PC-3 (cell line): ENCODE measurements around the gene PCDH19. TPM values are rescaled to one million over a fixed set of nuclear protein-coding genes. Genes with fewer than 3 reads are reported as not detected.

ENCODE experiments used
- ATAC-seq: fragments of 200-7000 bp; cut with Tn5 transposase; 2 replicates; pipeline ENCODE4 v1.9.1; 2020; ENCODE audit warnings: mild to moderate bottlenecking, moderate library complexity
- BruUV-seq: library from RNA; stranded (reverse); fragments of 400-500 nt; replicated peaks from 2 replicates; lab custom pipeline; 2021; lab: Mats Ljungman, UMichigan
- CTCF ChIA-PET: fragments of 300-600 bp; sonication (Branson Sonifier 250); formaldehyde crosslinking; loops from one replicate; lab custom pipeline; 2022; ENCODE audit warnings: antibody characterized with exemption; lab: Charles Lee
- POLR2A ChIA-PET: fragments of 300-600 bp; sonication (Branson Sonifier 250); formaldehyde crosslinking; loops from one replicate; lab custom pipeline; 2022; ENCODE audit warnings: antibody characterized with exemption; ENCODE audit not compliant: unreplicated experiment; lab: Charles Lee
- DNase-seq: peaks from one replicate; pipeline ENCODE4 v3.0.0-alpha.2; 2015
- H2AFZ ChIP-seq: fragments of 300-600 bp; sonication (generic); 2 replicates; pipeline ENCODE4 v1.6.0; 2016; ENCODE audit warnings: antibody characterized with exemption, low read length
- H3F3A ChIP-seq: fragments of 300-600 bp; sonication (generic); one replicate; pipeline ENCODE4 v1.6.0; 2017; ENCODE audit warnings: antibody characterized with exemption, low read length, control low read depth, mild to moderate bottlenecking; ENCODE audit not compliant: unreplicated experiment
- H3K27ac ChIP-seq: fragments of 300-600 bp; sonication (generic); 2 replicates; pipeline ENCODE4 v1.5.1; 2016; ENCODE audit warnings: mild to moderate bottlenecking, low read length
- H3K27me3 ChIP-seq: fragments of 300-600 bp; sonication (generic); 2 replicates; pipeline ENCODE4 v1.6.1; 2016; ENCODE audit warnings: low read length, mixed read lengths
- H3K36me3 ChIP-seq: fragments of 300-600 bp; sonication (generic); 2 replicates; pipeline ENCODE4 v1.6.1; 2016; ENCODE audit warnings: low read depth, mixed run types, low read length, mixed read lengths
- H3K4me1 ChIP-seq: fragments of 300-600 bp; sonication (generic); 2 replicates; pipeline ENCODE4 v1.5.1; 2016; ENCODE audit warnings: low read length; ENCODE audit not compliant: insufficient read depth
- H3K4me2 ChIP-seq: fragments of 300-600 bp; sonication (generic); 2 replicates; pipeline ENCODE4 v1.6.0; 2016; ENCODE audit warnings: low read length
- H3K4me3 ChIP-seq: fragments of 300-600 bp; sonication (generic); 2 replicates; pipeline ENCODE4 v1.5.1; 2016; ENCODE audit warnings: mild to moderate bottlenecking, low read length, mixed read lengths
- H3K79me2 ChIP-seq: fragments of 300-600 bp; sonication (generic); 2 replicates; pipeline ENCODE4 v1.6.1; 2017; ENCODE audit warnings: low read length, mixed read lengths
- H3K9ac ChIP-seq: fragments of 300-600 bp; sonication (generic); 2 replicates; pipeline ENCODE4 v1.6.0; 2016; ENCODE audit warnings: mild to moderate bottlenecking, low read length
- H3K9me2 ChIP-seq: fragments of 300-600 bp; sonication (generic); replicated peaks from 2 replicates; pipeline ENCODE4 v1.6.1; 2016; ENCODE audit warnings: mixed run types, low read length, mixed read lengths
- H3K9me3 ChIP-seq: fragments of 300-600 bp; sonication (generic); 2 replicates; pipeline ENCODE4 v1.6.1; 2016; ENCODE audit warnings: low read length, mixed read lengths
- H4K20me1 ChIP-seq: fragments of 300-600 bp; sonication (generic); 2 replicates; pipeline ENCODE4 v1.6.1; 2016; ENCODE audit warnings: low read length, mixed read lengths
- CTCF ChIP-seq: fragments of 300-600 bp; sonication (generic); conservative IDR thresholded peaks from 2 replicates; pipeline ENCODE4 v1.5.1; 2017; ENCODE audit warnings: antibody characterized with exemption, low read depth, mild to moderate bottlenecking, low read length
- EZH2 ChIP-seq: fragments of 300-600 bp; sonication (generic); IDR thresholded peaks from one replicate; pipeline ENCODE4 v1.6.1; 2017; ENCODE audit warnings: antibody characterized with exemption, mild to moderate bottlenecking, low read length; ENCODE audit not compliant: unreplicated experiment
- EZH2phosphoT487 ChIP-seq: fragments of 300-600 bp; sonication (generic); IDR thresholded peaks from 2 replicates; pipeline ENCODE4 v1.6.1; 2018; ENCODE audit warnings: mild to moderate bottlenecking, antibody characterized with exemption, low read length, borderline replicate concordance
- intact Hi-C: fragments of 100-400 bp; cut with micrococcal nuclease; formaldehyde crosslinking; loops from 2 replicates; pipeline ENCODE4 v1.9.0; 2023
- total RNA-seq: library from RNA; depleted of rRNA; stranded (reverse); fragments of >200 nt; gene quantifications from 2 replicates; pipeline ENCODE4 v1.2.3, GENCODE V29; 2014

Gene PCDH19
- total RNA-seq, 1 experiment from 2014 or later: not detected

DNA sequence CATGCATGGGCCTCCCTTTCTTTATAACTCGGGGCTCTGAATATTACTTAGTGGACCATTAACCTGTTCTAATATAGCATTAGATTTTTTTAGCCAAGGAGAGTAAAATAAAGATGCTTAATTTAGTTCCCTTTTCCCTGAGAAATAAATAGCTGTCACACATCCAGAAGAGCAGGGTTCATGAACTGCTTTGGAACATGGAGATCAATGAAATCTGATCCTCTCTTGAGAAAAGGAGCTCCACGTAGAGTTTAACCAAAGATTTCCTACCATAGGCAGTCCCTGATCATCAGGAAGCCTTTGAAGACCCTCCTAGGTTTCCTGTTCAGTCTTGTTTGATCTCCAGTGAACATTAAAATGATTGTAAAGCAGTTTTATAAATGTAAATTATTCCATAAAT lies 8.5 kb upstream of the PCDH19 start:
- no peak overlapping the region for H3K4me3 ChIP-seq
- DNase-seq (no peak), ATAC-seq (no peak)
- CTCF ChIA-PET: no interaction called here
- intact Hi-C loops: no loop called here
- POLR2A ChIA-PET: no interaction called here
- no peaks in the 10 kb centered on the region for H3K9me2 ChIP-seq
- no peaks in the 10 kb centered on the region for H3K9me3 ChIP-seq
- no peaks in the 10 kb centered on the region for H3K27me3 ChIP-seq
- no peak overlapping the region for H3K4me2 ChIP-seq
- no peak overlapping the region for H3K27ac ChIP-seq
- H3F3A ChIP-seq: no peaks in the 10 kb centered on the region
- BruUV-seq: no TSS peak
- no peak overlapping the region for H2AFZ ChIP-seq
- H4K20me1 ChIP-seq: no peaks in the 10 kb centered on the region
- TF ChIP-seq EZH2 (no peak), CTCF (no peak), EZH2phosphoT487 (no peak)
- no peaks in the 10 kb centered on the region for H3K4me1 ChIP-seq
- no peaks in the 10 kb centered on the region for H3K36me3 ChIP-seq
- H3K9ac ChIP-seq: no peak overlapping the region
- no peaks in the 10 kb centered on the region for H3K79me2 ChIP-seq

DNA sequence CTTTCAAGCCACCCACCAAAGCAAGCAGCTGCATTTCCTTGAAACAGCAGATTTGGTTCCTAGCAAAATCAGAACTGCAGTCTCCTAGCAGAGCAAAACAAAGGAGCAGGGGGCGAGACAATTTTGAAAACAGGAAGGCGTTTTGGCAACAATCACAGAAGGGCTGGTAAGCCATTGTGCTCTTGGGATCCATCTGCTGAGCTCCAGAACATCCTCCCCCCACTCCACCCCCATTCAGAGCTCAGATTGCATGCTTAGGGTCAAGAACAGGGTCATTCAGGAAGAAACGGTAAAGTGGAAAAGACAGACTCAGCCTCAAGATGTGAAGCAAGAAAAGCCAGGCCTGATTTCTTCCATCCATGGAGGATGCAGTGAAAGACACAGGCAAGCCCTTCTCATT lies 7.6 kb upstream of the PCDH19 start:
- H3K4me3 ChIP-seq: no peak overlapping the region
- DNase-seq (no peak), ATAC-seq (no peak)
- TF ChIP-seq EZH2 (no peak), EZH2phosphoT487 (no peak), CTCF (no peak)
- H3K9me2 ChIP-seq: no peaks in the 10 kb centered on the region
- no peaks in the 10 kb centered on the region for H3K4me1 ChIP-seq
- ChIA-PET POLR2A (no interaction called here), CTCF (no interaction called here)
- H3K27me3 ChIP-seq: 0 out of 2 replicates have a peak, but pooled peaks cover under 1% of the 10 kb centered on the region
- no peak overlapping the region for H3K4me2 ChIP-seq
- no TSS peak for BruUV-seq
- intact Hi-C loops: no loop called here
- H3K79me2 ChIP-seq: no peaks in the 10 kb centered on the region
- no peak overlapping the region for H3K9ac ChIP-seq
- H2AFZ ChIP-seq: no peak overlapping the region
- no peaks in the 10 kb centered on the region for H4K20me1 ChIP-seq
- no peaks in the 10 kb centered on the region for H3F3A ChIP-seq
- no peaks in the 10 kb centered on the region for H3K9me3 ChIP-seq
- no peak overlapping the region for H3K27ac ChIP-seq
- H3K36me3 ChIP-seq: no peaks in the 10 kb centered on the region

DNA sequence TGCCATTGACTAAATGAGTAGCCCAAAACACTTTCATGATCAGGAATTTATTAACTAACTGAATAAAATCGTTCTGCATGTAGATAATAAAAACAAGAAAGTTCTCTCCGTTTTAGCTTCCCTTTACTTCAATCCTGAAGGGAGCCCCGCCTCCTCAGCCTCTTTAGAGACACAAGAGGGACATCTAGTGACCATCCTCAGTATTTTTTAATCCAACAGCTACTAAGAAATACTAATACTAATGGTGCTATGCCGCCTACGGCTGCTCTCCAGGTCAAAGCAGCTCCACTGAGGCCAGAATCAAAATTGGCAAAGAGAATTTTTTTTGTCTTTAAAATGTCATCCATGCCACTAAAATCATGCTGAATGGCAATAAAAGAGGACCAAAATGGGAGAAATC lies 3.2 kb upstream of the PCDH19 start:
- TF ChIP-seq EZH2phosphoT487 (no peak), CTCF (peak; percentile 66)
- ChIA-PET CTCF (interaction anchor here (0.5 to 1.3 kb wide), 3 partner anchors 45 to 1855 kb away, joined by 4 to 10 read pairs (median 4); no protein-coding TSS in a partner anchor), POLR2A (no interaction called here)
- Histone ChIP-seq H3F3A (no peaks in the 10 kb centered on the region), H3K36me3 (no peaks in the 10 kb centered on the region), H3K4me1 (no peaks in the 10 kb centered on the region), H4K20me1 (no peaks in the 10 kb centered on the region), H3K27ac (no peak overlapping the region), H3K4me3 (no peak overlapping the region), H3K27me3 (peaks cover 27% of the 10 kb centered on the region), H3K9me3 (no peaks in the 10 kb centered on the region), H3K9me2 (no peaks in the 10 kb centered on the region), H3K79me2 (no peaks in the 10 kb centered on the region), H3K4me2 (peak overlapping the region; percentile 44), H2AFZ (no peak overlapping the region), H3K9ac (no peak overlapping the region)
- no TSS peak for BruUV-seq
- ATAC-seq (peak; percentile 64), DNase-seq (peak; percentile 69)
- intact Hi-C loops: loop anchor here (5.0 kb wide), 1 partner anchor 1111 kb away; no protein-coding TSS in a partner anchor
